Brain pericyte (primary cell): ENCODE results near the gene GPC5.

Experiments
- DNase-seq: peaks from one replicate; pipeline ENCODE4 v3.0.0-alpha.2; 2012; ENCODE audit warnings: low read depth, low spot score

The GPC5 gene

DNA sequence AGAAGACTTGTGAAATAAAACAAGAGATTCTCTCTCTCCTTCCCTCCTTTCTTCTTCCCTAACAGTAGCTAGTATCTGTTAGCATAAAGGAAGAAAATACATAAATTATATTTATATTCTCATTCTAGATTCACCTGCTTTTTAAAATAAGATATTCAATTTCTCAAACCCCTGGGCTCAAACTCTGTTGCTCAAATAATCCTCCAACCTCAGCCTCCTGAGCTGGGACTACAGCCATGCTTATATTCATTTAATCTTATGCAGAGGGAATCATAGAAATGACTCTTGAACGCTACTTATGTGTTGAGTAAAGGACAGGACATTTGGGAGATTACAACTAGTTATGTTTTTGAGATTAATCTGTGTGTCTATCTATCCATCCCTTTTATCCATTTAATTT, 56.2 kb downstream of the GPC5 start:
- no peak for DNase-seq

GRCh38 chr13:91456837-91457236, 58.4 kb downstream of the GPC5 start:
- DNase-seq: no peak

DNA sequence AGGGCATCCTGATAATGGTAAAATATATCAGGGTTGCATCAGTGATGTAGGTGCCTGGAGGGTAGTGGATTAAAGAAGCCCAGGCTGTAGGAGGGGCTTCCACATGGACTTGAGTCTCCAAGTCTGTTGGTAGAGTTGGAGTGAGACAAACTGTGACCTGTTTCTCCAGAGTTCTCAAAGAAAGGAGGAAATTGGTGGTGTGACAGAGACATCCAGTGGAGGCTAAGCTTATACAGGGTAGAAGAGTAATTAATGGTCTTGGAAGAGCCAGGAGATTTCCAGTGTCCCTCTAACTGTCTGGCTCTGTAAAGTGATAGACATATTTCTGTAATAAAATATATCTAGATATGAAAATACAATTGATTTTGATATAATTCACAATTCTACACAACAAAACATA, 61.1 kb downstream of the GPC5 start:
- no peak for DNase-seq

GRCh38 chr13:91464336-91464735, 65.9 kb downstream of the GPC5 start:
- DNase-seq: no peak

DNA sequence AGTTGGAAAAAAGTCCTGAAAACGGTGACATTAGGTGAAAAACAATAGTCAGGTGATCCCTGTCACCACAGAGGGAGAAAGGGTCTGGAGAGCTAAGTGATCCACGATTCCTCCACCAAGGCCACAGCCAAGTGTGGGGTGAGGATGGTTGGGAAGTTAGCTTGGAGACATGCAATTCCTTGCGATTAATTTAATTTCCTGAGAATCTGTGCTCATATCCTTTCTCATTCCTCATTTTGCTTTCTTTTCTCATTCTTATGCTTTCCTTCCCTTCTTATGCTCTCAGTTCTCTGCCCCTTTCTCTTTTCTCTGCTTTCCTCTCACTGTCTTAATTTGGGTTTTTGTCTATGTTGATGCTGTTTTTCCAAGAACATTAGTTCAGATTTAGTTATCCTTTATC, 68.8 kb downstream of the GPC5 start:
- DNase-seq: no peak

DNA sequence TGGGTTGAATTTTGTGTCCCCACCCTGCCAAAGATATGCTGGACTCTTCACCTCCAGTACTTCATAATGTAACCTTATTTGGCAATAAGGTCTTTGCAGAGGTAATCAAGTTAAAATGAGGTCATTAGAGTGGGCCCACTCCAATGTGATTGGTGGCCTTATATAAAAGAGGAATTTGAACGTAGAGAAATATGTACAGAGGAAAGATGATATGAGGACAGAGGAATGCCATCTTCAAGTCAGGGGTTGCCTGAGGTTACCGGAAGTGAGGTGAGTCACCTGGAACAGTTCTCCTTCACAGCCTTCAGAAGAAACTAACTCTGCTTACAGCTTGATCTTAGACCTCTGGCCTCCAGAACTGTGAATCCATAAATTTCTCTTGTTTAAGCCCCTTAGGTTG, 69.9 kb downstream of the GPC5 start:
- no peak for DNase-seq

DNA sequence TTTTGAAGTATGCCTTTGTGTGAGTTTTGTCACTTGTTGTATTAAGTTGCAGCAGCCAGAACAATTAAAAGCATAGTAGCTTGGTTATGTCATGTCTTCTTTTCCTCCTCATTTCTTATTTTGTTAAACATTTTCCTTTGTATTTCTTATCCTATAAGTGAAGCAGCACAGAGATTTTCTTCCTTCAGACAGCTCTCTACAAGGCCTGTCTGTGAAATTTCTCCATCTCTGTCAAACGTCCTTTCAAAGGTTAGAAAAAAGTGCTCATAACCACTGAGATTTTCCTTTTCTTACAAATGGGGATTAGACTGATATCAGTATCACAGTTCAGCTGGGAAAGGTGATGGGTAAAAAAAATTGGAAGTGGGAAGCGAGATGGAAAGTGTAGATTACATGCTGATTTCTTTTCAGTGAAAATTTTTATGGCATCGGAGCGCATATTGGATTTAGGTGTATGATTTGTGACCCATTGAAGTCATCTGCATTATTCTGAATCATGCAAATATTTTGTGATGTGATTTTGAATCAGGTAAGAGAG, 71.7 kb downstream of the GPC5 start:
- no peak for DNase-seq

DNA sequence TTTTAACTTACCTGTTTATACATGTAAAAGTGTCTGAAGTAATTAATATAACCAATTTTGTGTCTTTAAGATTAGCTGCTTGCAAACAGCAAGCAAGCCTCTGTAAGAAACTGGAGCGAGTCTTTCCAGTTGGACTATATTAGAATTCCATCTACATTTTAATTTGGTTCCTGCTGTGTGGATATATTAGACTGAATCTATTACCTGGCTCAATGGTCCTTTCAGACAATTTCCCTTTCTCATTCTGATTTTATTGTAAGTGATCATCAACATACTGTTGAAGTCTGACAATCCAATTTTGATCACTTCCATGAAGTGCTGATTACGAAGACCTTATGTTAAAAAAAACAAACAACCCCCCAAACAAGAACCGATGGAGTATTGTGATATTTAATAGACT, 72.3 kb downstream of the GPC5 start:
- no peak for DNase-seq

- DNase-seq: no peak
Observed at GRCh38 chr13:91482427-91482826, 84.0 kb downstream of the GPC5 start.

DNA sequence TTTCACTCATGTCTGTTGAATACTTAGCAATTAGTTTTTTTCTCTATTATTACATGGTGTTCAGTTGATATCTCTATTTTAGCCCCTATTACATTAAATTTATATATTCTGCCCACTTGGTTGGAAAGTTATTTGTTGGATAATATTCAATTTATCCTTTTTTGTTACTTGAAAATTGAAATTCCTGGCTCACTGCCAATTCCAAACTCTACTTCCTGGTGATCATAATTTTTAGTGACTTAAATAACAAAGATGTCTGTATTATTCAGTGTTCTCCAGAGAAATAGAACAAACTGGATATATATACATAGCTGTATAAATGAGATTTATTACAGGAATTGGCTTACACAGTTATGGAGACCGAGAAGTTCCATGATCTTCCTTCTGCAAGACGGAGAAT, 93.6 kb downstream of the GPC5 start:
- no peak for DNase-seq

GRCh38 chr13:91493442-91493841, 95.0 kb downstream of the GPC5 start:
- no peak for DNase-seq

- DNase-seq: no peak
Observed at GRCh38 chr13:91498298-91498697, 99.9 kb downstream of the GPC5 start.

- DNase-seq: no peak
Observed at GRCh38 chr13:91504216-91504615, 105.8 kb downstream of the GPC5 start.

- no peak for DNase-seq
Observed at GRCh38 chr13:91506759-91507158, 108.3 kb downstream of the GPC5 start.

GRCh38 chr13:91510058-91510457, 111.6 kb downstream of the GPC5 start:
- DNase-seq: no peak

GRCh38 chr13:91513790-91514189, 115.4 kb downstream of the GPC5 start:
- DNase-seq: no peak

DNA sequence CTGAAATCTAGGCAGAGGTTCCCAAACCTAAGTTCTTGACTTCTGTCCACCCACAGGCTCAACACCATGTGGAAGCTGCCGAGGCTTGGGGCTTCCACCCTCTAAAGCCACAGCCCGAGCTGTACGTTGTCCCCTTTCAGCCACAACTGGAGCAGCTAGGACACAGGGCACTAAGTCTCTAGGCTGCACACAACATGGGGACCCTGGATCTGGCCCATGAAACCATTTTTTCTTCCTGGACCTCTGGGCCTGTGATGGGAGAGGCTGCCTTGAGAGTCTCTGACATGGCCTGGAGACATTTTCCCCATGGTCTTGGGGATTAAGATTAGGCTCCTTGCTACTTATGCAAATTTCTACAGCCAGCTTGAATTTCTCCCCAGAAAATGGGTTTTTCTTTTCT, 118.4 kb downstream of the GPC5 start:
- no peak for DNase-seq

- DNase-seq: peak; percentile 48
Observed at GRCh38 chr13:91520952-91521351, 122.5 kb downstream of the GPC5 start.

GRCh38 chr13:91523116-91523515, 124.7 kb downstream of the GPC5 start:
- DNase-seq: no peak

DNA sequence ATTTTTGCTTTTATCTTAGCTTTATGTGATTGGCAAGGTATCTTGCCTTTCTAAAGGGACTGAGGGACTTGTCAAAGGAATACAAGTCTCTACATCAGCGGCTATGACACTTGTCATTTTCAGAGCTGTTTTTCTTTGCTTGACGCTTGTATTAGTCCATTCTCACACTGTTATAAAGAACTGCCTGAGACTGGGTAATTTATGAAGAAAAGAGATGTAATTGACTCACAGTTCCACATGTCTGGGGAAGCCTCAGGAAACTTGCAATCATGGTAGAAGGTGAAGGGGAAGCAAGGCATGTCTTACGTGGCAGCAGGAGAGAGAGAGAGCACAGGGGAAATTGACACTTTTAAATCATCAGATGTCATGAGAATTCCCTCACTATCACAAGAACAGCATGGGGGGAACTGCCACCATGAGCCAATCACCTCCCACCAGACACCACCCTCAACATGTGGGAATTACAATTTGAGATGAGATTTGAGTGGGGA, 128.2 kb downstream of the GPC5 start:
- DNase-seq: no peak

- no peak for DNase-seq
Observed at GRCh38 chr13:91529739-91530482, 131.5 kb downstream of the GPC5 start.

DNA sequence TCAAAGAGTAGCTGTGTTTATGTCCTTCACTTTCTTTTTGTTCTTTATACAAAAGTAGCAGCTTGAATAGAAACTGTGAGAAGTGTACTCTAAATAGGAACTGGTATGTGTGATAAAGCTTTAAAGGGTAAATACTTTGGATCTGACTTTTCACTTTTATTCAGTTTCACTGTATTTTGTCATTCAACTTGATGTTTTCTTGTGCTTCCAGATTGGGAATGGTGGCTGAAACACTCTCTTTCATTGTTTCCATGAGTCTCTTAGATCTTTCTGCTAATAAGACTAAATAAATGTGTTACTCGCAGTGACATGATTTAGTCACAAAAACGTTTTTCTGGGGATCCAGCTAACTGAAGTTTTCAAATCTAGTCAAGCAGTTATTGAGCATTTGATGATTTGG, 133.2 kb downstream of the GPC5 start:
- no peak for DNase-seq

- no peak for DNase-seq
Observed at GRCh38 chr13:91533354-91533753, 134.9 kb downstream of the GPC5 start.

- no peak for DNase-seq
Observed at GRCh38 chr13:91534996-91535395, 136.6 kb downstream of the GPC5 start.
